IPS-15b (cell line): Measurements from ENCODE around the gene CPN2.
A peak's percentile ranks its signal among the peaks of the same experiment; 100 is the strongest.

Experiments
- H3K27me3 ChIP-seq: one replicate; pipeline ENCODE4 v1.6.1; 2013; ENCODE audit warnings: low read length; ENCODE audit not compliant: control insufficient read depth, insufficient read depth
- H3K36me3 ChIP-seq: one replicate; pipeline ENCODE4 v1.6.1; 2013; ENCODE audit warnings: low read length; ENCODE audit not compliant: control insufficient read depth, insufficient read depth
- H3K4me1 ChIP-seq: one replicate; pipeline ENCODE4 v1.6.1; 2013; ENCODE audit warnings: mild to moderate bottlenecking, low read length; ENCODE audit not compliant: control insufficient read depth, insufficient read depth
- H3K4me3 ChIP-seq: one replicate; pipeline ENCODE4 v1.5.1; 2013; ENCODE audit warnings: low read depth, low read length
- H3K9ac ChIP-seq: one replicate; pipeline ENCODE4 v1.6.1; 2013; ENCODE audit warnings: low read depth, mild to moderate bottlenecking, low read length
- H3K9me3 ChIP-seq: one replicate; pipeline ENCODE4 v1.6.1; 2013; ENCODE audit warnings: mild to moderate bottlenecking, low read length; ENCODE audit not compliant: control insufficient read depth, insufficient read depth

CPN2 gene

GRCh38 chr3:194314388-194315068 is 36.6 kb downstream of the CPN2 start:
- H3K4me3 ChIP-seq: no peak overlapping the region
- peaks cover 8% of the 10 kb centered on the region for H3K4me1 ChIP-seq
- H3K27me3 ChIP-seq: peaks cover 40% of the 10 kb centered on the region
- peaks cover 3% of the 10 kb centered on the region for H3K36me3 ChIP-seq
- H3K9ac ChIP-seq: no peak overlapping the region
- peaks cover 6% of the 10 kb centered on the region for H3K9me3 ChIP-seq

- Histone ChIP-seq H3K9me3 (peaks cover 4% of the 10 kb centered on the region), H3K27me3 (peaks cover 40% of the 10 kb centered on the region), H3K4me1 (peaks cover 8% of the 10 kb centered on the region), H3K9ac (no peak overlapping the region), H3K4me3 (no peak overlapping the region), H3K36me3 (peaks cover 3% of the 10 kb centered on the region)
These were observed 37.4 kb downstream of the CPN2 start for GRCh38 chr3:194313560-194314387.

- Histone ChIP-seq H3K9ac (no peak overlapping the region), H3K4me1 (peaks cover 8% of the 10 kb centered on the region), H3K27me3 (peaks cover 40% of the 10 kb centered on the region), H3K4me3 (no peak overlapping the region), H3K36me3 (no peaks in the 10 kb centered on the region), H3K9me3 (no peaks in the 10 kb centered on the region)
These were observed 38.3 kb downstream of the CPN2 start for GRCh38 chr3:194312743-194313281.

- peaks cover 35% of the 10 kb centered on the region for H3K27me3 ChIP-seq
- no peaks in the 10 kb centered on the region for H3K9me3 ChIP-seq
- peaks cover 8% of the 10 kb centered on the region for H3K4me1 ChIP-seq
- H3K9ac ChIP-seq: no peak overlapping the region
- no peak overlapping the region for H3K4me3 ChIP-seq
- no peaks in the 10 kb centered on the region for H3K36me3 ChIP-seq
These were observed 38.9 kb downstream of the CPN2 start for GRCh38 chr3:194312186-194312742.

- Histone ChIP-seq H3K36me3 (no peaks in the 10 kb centered on the region), H3K4me1 (peaks cover 12% of the 10 kb centered on the region), H3K4me3 (no peak overlapping the region), H3K27me3 (peaks cover 24% of the 10 kb centered on the region), H3K9me3 (no peaks in the 10 kb centered on the region), H3K9ac (no peak overlapping the region)
These were observed 40.1 kb downstream of the CPN2 start for GRCh38 chr3:194311000-194311399.

DNA sequence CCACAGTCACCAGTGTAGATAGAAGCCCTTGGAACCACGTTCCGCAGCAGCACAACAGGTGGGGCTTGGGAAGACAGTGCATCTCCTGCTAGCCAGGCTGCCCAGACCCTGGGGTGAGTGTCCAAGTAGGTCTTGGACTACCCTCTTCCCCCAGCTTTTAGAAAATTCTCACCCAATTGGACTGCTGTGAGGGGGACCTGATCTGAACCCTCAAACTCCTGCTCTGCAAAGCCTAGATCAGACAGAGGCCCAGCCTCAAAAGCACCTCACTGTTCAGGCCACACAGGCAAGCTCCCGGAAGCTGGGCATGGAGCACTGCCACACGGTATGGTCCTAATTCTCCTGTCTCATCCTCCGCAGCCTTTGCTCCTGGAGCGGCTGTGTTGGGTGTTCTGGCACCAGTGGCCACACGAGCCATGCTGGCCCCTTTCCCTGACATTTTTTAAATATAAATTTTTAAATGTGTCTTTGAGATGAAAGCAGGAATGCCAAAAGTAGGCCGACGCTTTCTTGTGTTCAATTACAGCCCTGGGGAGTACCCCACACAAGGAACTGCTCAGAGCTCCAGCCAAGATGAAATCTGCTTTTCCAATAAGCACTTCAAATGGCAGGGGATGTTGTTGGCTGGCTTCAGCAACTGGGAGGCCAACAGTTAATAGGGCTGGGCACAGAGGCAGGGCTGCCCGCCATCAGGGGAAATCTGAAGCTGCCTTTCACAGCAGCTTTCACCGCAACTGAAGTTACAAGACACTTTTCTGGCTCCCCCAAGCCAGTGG is 40.9 kb downstream of the CPN2 start:
- no peaks in the 10 kb centered on the region for H3K9me3 ChIP-seq
- H3K27me3 ChIP-seq: peaks cover 24% of the 10 kb centered on the region
- no peaks in the 10 kb centered on the region for H3K36me3 ChIP-seq
- H3K4me1 ChIP-seq: peaks cover 19% of the 10 kb centered on the region
- no peak overlapping the region for H3K9ac ChIP-seq
- no peak overlapping the region for H3K4me3 ChIP-seq

- H3K9ac ChIP-seq: no peak overlapping the region
- H3K4me1 ChIP-seq: peaks cover 16% of the 10 kb centered on the region
- H3K27me3 ChIP-seq: peaks cover 15% of the 10 kb centered on the region
- no peak overlapping the region for H3K4me3 ChIP-seq
- H3K9me3 ChIP-seq: no peaks in the 10 kb centered on the region
- H3K36me3 ChIP-seq: no peaks in the 10 kb centered on the region
These were observed 42.3 kb downstream of the CPN2 start for GRCh38 chr3:194308601-194309449.

DNA sequence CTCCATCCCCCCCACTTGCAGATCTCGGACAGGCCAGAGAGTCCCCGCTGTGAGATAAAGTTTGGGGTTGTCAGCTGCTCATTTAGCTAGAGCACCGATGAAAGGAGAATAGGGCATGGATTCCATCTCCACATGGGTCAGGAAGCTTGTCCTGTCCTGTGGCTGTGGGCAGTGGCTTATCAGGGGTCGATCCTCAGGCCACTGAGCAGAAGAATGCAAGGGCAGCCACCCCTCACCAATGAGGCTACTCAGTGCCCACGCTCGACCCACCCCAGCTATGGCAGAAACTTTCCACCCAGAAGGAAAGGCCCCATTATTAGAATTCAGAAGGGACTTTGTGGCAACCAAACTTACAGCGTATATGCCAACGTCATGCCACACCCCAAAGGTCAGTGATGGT is 43.3 kb downstream of the CPN2 start:
- Histone ChIP-seq H3K27me3 (peaks cover 17% of the 10 kb centered on the region), H3K4me1 (peaks cover 16% of the 10 kb centered on the region), H3K4me3 (no peak overlapping the region), H3K9ac (no peak overlapping the region), H3K9me3 (no peaks in the 10 kb centered on the region), H3K36me3 (no peaks in the 10 kb centered on the region)

- peaks cover 11% of the 10 kb centered on the region for H3K4me1 ChIP-seq
- no peaks in the 10 kb centered on the region for H3K36me3 ChIP-seq
- H3K4me3 ChIP-seq: no peak overlapping the region
- peaks cover 13% of the 10 kb centered on the region for H3K27me3 ChIP-seq
- no peak overlapping the region for H3K9ac ChIP-seq
- H3K9me3 ChIP-seq: no peaks in the 10 kb centered on the region
These were observed 44.1 kb downstream of the CPN2 start for GRCh38 chr3:194306771-194307640.

DNA sequence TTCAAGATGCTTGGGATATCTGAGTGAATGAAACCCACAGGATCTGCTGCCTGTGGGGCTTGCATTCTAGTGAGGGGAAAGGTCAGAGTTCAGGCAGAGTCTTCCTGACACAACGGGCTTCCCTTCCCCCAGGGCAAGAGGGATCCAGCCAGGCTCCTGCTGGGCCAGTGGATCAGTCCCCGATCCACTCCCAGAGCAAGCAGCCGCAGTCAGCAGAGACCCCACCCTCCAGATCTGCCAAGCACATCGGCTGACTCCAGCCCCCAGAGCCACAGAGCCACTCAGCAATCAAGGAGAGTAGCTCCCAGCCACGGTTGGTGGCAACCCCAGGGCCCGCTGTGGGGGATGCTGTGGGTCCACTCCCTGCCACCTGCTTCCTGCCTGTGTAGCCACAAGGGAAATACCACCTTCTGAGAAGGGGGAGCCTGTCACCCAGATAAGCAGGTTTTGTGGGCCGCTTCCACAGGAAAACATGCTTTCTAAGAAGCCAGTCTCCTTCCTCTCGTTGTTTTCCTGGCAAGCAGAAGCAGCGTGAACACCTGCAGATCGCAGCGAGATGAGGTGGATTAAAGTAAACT is 44.9 kb downstream of the CPN2 start:
- Histone ChIP-seq H3K27me3 (peaks cover 7% of the 10 kb centered on the region), H3K36me3 (no peaks in the 10 kb centered on the region), H3K9ac (peak overlapping the region; percentile 1), H3K4me1 (peaks cover 11% of the 10 kb centered on the region), H3K9me3 (no peaks in the 10 kb centered on the region), H3K4me3 (no peak overlapping the region)
